Measurements from ENCODE around the gene CACNB1. TPM values are rescaled to one million over a fixed set of nuclear protein-coding genes. Genes with fewer than 3 reads are reported as not detected.

Gene CACNB1
- total RNA-seq, 4 donors from 2014 or later: 7.9 to 32.9 (median 17.1) TPM

DNA sequence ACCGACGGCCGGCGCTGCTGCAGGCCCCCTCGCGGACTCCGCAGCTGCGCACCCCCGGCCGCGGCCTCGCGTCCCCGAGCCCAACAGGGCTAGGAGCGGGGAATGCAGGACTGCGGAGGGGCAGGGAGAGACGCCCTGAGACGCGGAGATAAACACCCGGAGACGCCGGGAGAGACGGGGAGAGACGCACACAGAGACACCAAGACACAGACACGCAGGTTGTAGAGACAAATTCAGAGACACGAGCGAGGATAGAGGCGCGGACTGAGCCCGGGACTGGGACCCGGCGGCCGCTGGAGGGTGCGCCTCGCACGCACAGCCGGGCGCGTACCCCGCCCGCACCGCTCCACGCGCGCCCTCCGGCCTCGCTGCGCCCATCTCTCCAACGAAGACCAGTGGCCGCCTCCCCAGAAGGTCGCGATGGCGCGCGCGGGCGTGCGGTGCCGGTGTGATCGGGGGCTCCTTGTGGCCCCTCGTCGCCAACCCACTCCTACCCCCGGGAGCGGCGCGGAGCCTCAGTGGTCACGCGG, 27.4 kb upstream of the CACNB1 start:
- Histone ChIP-seq H3K9me3 (no peaks in the 10 kb centered on the region), H3K4me3 (peak overlapping the region; percentile 53), H3K4me1 (peaks cover 30% of the 10 kb centered on the region), H3K27ac (peak overlapping the region; percentile 24), H3K36me3 (no peaks in the 10 kb centered on the region), H3K27me3 (peaks cover 24% of the 10 kb centered on the region)
- TF ChIP-seq, protein P1, sequence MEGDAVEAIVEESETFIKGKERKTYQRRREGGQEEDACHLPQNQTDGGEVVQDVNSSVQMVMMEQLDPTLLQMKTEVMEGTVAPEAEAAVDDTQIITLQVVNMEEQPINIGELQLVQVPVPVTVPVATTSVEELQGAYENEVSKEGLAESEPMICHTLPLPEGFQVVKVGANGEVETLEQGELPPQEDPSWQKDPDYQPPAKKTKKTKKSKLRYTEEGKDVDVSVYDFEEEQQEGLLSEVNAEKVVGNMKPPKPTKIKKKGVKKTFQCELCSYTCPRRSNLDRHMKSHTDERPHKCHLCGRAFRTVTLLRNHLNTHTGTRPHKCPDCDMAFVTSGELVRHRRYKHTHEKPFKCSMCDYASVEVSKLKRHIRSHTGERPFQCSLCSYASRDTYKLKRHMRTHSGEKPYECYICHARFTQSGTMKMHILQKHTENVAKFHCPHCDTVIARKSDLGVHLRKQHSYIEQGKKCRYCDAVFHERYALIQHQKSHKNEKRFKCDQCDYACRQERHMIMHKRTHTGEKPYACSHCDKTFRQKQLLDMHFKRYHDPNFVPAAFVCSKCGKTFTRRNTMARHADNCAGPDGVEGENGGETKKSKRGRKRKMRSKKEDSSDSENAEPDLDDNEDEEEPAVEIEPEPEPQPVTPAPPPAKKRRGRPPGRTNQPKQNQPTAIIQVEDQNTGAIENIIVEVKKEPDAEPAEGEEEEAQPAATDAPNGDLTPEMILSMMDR (IDR thresholded peaks at IDR 0.05): no peak
- TF ChIP-seq POLR2A (IDR thresholded peaks at IDR 0.05) (no peak), POLR2AphosphoS5 (IDR thresholded peaks at IDR 0.05) (no peak)
- DNase-seq (ENCODE audit: low spot score in 2 of 2): no peak
- WGBS: 2% methylated on average over 11 of the region's 68 CpGs

DNA sequence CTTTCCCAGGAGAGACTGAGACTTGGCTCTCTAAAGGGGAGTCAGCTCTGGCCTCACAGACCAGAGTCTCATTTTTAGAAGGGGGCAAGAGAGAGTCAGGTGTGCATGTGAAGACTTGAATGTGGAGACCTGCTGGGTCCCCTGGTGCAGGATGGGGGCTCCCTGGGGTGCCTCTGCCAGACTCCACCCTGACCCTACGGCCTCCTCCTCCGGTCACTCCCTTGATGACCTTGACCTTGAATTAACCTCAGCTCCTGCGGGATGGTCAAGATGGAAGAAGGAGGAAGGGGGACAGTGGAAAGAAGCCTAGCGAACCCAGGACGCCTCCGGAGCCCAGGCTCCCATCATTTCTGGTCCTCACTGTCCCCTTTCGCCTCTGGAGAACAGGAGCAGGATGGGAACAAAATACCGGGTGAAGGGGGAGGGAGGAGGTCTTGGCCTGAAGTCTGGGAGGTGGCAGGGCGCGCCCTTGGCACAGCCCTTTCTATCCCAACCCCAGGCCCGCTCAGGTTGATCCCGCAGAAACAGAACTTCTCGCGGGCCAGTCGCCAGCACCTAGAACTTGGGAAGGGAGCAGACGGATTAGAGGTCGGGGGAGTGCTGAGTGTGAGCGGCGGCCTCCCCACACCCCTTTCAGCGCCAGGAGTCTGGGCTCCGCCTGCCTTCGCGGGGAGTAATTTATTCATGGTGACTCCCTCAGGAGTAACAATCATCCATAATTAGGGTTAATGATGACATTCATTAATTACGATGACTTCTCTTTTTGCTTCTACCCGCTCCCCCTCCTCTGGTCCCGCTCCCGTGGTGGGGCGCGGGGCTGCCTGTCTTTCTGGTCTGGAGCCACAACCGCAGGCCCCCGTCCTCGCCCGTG, 26.7 kb upstream of the CACNB1 start:
- Histone ChIP-seq H3K4me3 (peak overlapping the region; percentile 53), H3K36me3 (no peaks in the 10 kb centered on the region), H3K27me3 (peaks cover 24% of the 10 kb centered on the region), H3K9me3 (no peaks in the 10 kb centered on the region), H3K27ac (peak overlapping the region; percentile 24), H3K4me1 (peaks cover 33% of the 10 kb centered on the region)
- whole genome bisulfite sequencing: 24% methylated on average over 17 of the region's 33 CpGs
- DNase-seq (ENCODE audit: low spot score in 2 of 2): no peak
- TF ChIP-seq, protein P1 (IDR thresholded peaks at IDR 0.05): no peak
- no peak for TF ChIP-seq EP300 (IDR thresholded peaks at IDR 0.05)

GRCh38 chr17:39222866-39223834, 25.7 kb upstream of the CACNB1 start:
- DNase-seq (ENCODE audit: low spot score in 2 of 2): no peak
- H3K4me1 ChIP-seq: peaks cover 37% of the 10 kb centered on the region
- 74% methylated on average over 7 of the region's 9 CpGs for WGBS
- peak overlapping the region; percentile 24 for H3K27ac ChIP-seq
- peak overlapping the region; percentile 53 for H3K4me3 ChIP-seq
- no peaks in the 10 kb centered on the region for H3K36me3 ChIP-seq
- TF ChIP-seq EP300 (IDR thresholded peaks at IDR 0.05) (no peak), POLR2A (IDR thresholded peaks at IDR 0.05) (no peak), POLR2AphosphoS5 (IDR thresholded peaks at IDR 0.05) (no peak)
- TF ChIP-seq, protein P1 (IDR thresholded peaks at IDR 0.05): no peak
- H3K27me3 ChIP-seq: peaks cover 24% of the 10 kb centered on the region
- no peaks in the 10 kb centered on the region for H3K9me3 ChIP-seq

DNA sequence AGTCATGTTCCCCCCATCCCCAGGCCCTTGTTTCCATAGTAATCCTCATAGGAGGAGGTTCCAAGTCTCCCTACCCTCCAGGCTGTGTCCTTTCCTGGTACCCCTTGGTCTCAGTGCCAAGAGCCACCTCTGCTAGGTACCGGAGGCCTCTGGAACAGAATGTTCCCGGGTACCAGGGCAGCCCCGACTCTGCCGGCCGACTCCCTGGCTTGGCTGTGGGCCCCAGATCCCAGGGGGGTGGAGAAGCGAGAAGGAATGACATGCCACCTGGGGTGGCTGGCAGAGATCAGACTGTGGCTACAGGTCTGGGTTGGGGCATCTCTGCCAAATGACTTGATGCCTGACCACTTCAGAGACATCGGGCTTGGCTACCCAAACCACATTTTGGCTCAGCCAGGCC, 24.7 kb upstream of the CACNB1 start:
- 63% methylated on average over 7 of the region's 7 CpGs for WGBS
- Histone ChIP-seq H3K4me3 (no peak overlapping the region), H3K9me3 (no peaks in the 10 kb centered on the region), H3K27me3 (peaks cover 30% of the 10 kb centered on the region), H3K4me1 (peaks cover 41% of the 10 kb centered on the region), H3K36me3 (no peaks in the 10 kb centered on the region), H3K27ac (no peak overlapping the region)
- DNase-seq (ENCODE audit: low spot score in 2 of 2): no peak
- TF ChIP-seq POLR2AphosphoS5 (IDR thresholded peaks at IDR 0.05): no peak
- no peak for TF ChIP-seq POLR2A (IDR thresholded peaks at IDR 0.05)
- no peak for TF ChIP-seq EP300 (IDR thresholded peaks at IDR 0.05)
- TF ChIP-seq, protein P1 (IDR thresholded peaks at IDR 0.05): no peak
